Transverse colon (tissue), 4 donors: ENCODE data around the gene KCNK7. TPM values are rescaled to one million over a fixed set of nuclear protein-coding genes. Genes with fewer than 3 reads are reported as not detected.

Experiments
- DNase-seq: peaks from one replicate; pipeline ENCODE4 v3.0.0-alpha.2; 2019
- H3K27ac ChIP-seq, 4 donors: fragments of 200-600 bp; sonication (generic); 2 replicates each; pipeline ENCODE4 v1.5.1; 2016 to 2018; ENCODE audit warnings: inconsistent platforms in 4 of 4
- H3K27me3 ChIP-seq: fragments of 200-600 bp; sonication (generic); 2 replicates; pipeline ENCODE4 v1.5.1; 2017; ENCODE audit warnings: inconsistent platforms
- H3K36me3 ChIP-seq, 4 donors: fragments of 200-600 bp; sonication (generic); 2 replicates each; pipeline ENCODE4 v1.5.1; 2017 to 2019; ENCODE audit warnings: inconsistent platforms in 4 of 4
- H3K4me1 ChIP-seq, 4 donors: fragments of 200-600 bp; sonication (generic); 2 replicates each; pipeline ENCODE4 v1.5.1; 2017 to 2020; ENCODE audit warnings: inconsistent platforms in 4 of 4
- H3K4me3 ChIP-seq, 4 donors: fragments of 200-600 bp; sonication (generic); 1 replicate in 1 of 4; 2 replicates in 3 of 4; pipeline versions ENCODE4 v1.5.1 to v1.6.1; 2017 to 2019; ENCODE audit warnings: inconsistent platforms in 4 of 4
- H3K9me3 ChIP-seq, 2 donors: fragments of 200-600 bp; sonication (generic); 2 replicates each; pipeline ENCODE4 v1.5.1; 2017 to 2019; ENCODE audit warnings: inconsistent platforms in 2 of 2
- CTCF ChIP-seq, 5 experiments: fragments of 200-600 bp in 3 of 5; fragments of 450-650 bp in 2 of 5; sonication (generic) in 3 of 5; IDR thresholded peaks; 1 replicate in 2 of 5; 2 replicates in 3 of 5; pipeline ENCODE4 v1.5.1; 2016 to 2017; ENCODE audit warnings: antibody characterized with exemption in 5 of 5, inconsistent platforms in 3 of 5, mild to moderate bottlenecking in 2 of 5, moderate library complexity in 1 of 5
- EP300 ChIP-seq: sonication (generic); formaldehyde crosslinking; IDR thresholded peaks from one replicate; pipeline ENCODE4 v1.6.1; 2017; ENCODE audit warnings: antibody characterized with exemption, low read depth
- POLR2A ChIP-seq: fragments of 450-650 bp; IDR thresholded peaks from one replicate; pipeline ENCODE4 v1.6.1; 2016; ENCODE audit warnings: antibody characterized with exemption, mild to moderate bottlenecking, moderate library complexity
- POLR2AphosphoS5 ChIP-seq, 3 donors: sonication (generic); formaldehyde crosslinking; IDR thresholded peaks; one replicate each; pipeline ENCODE4 v1.6.1; 2016; ENCODE audit warnings: antibody characterized with exemption in 3 of 3
- WGBS, 2 donors: methylation state at CpG; one replicate each; pipeline ENCODE4 v1.1.5; 2018; ENCODE audit warnings: low coverage in 1 of 2; 5-methylcytosine and 5-hydroxymethylcytosine counted together
- in situ Hi-C, 4 donors: fragments of 200-750 bp; cut with MboI; loops; one replicate each; pipeline versions ENCODE4 v1.15.0 to v1.15.1; 2017; ENCODE audit warnings: low sequenced_read_pairs in 3 of 4, low pct_ligation_motif_present in 1 of 4, low pct_unique_long_range_greater_than_20kb in 1 of 4
- intact Hi-C: fragments of 100-400 bp; cut with DNase I; formaldehyde crosslinking; loops from one replicate; pipeline ENCODE4 v1.15.1; 2023; ENCODE audit warnings: low total_unique reads
- total RNA-seq, 4 donors: library from RNA; depleted of rRNA; stranded (reverse); fragments of >200 nt; gene quantifications; one replicate each; pipeline ENCODE4 v1.1.0, GENCODE V29; 2016

The KCNK7 gene
- total RNA-seq, 4 donors from 2014 or later = 0.27 to 1.6 TPM; not detected in 2

GRCh38 chr11:65551572-65552387 lies 43.8 kb downstream of the KCNK7 start:
- peak overlapping the region; percentile 76 to 83 (median 80) for H3K27ac ChIP-seq
- H3K4me1 ChIP-seq = peaks cover 7 to 55% (median 35%) of the 10 kb centered on the region in 4 donors
- WGBS, 2 donors = 43% methylated on average over 17 of the region's 17 CpGs; no CpG with 5 or more reads in 1 of the 2 donors
- peak overlapping the region in 2 of 4 donors; percentile 5 to 13 for H3K4me3 ChIP-seq
- TF ChIP-seq CTCF (IDR thresholded peaks at IDR 0.05) = peak; percentile 40 to 82 (median 59)
- peak; percentile 58 for TF ChIP-seq POLR2A
- no peak for TF ChIP-seq EP300
- TF ChIP-seq POLR2AphosphoS5 (IDR thresholded peaks at IDR 0.05) = peak; percentile 66 to 94 (median 90)
- H3K36me3 ChIP-seq = no peaks in the 10 kb centered on the region
- H3K9me3 ChIP-seq = no peaks in the 10 kb centered on the region
- intact Hi-C loops (no loop called here), in situ Hi-C loops (no loop called here)
- DNase-seq = peak; percentile 90
- no peaks in the 10 kb centered on the region for H3K27me3 ChIP-seq

- TF ChIP-seq POLR2A = no peak
- no peak for TF ChIP-seq CTCF (IDR thresholded peaks at IDR 0.05)
- TF ChIP-seq POLR2AphosphoS5 (IDR thresholded peaks at IDR 0.05) = no peak
- TF ChIP-seq EP300 = no peak
- in situ Hi-C loops (no loop called here), intact Hi-C loops (no loop called here)
- H3K27ac ChIP-seq = no peak overlapping the region
- H3K36me3 ChIP-seq = no peaks in the 10 kb centered on the region
- H3K4me3 ChIP-seq = no peak overlapping the region
- 91 to 94% methylated on average over 2 to 3 of the region's 3 CpGs for WGBS, 2 donors
- no peaks in the 10 kb centered on the region for H3K27me3 ChIP-seq
- no peak for DNase-seq
- H3K4me1 ChIP-seq = peaks cover 0 to 40% (median 24%) of the 10 kb centered on the region in 4 donors
- no peaks in the 10 kb centered on the region for H3K9me3 ChIP-seq
These were observed 46.5 kb downstream of the KCNK7 start for GRCh38 chr11:65549096-65549495.

GRCh38 chr11:65548395-65548794 lies 47.2 kb downstream of the KCNK7 start:
- intact Hi-C loops (no loop called here), in situ Hi-C loops (no loop called here)
- H3K36me3 ChIP-seq = no peaks in the 10 kb centered on the region
- no peak overlapping the region for H3K4me3 ChIP-seq
- WGBS, 2 donors = 85 to 100% methylated on average over 1 to 3 of the region's 3 CpGs
- H3K9me3 ChIP-seq = no peaks in the 10 kb centered on the region
- H3K27ac ChIP-seq = no peak overlapping the region
- DNase-seq = no peak
- H3K4me1 ChIP-seq = peaks cover 0 to 33% (median 20%) of the 10 kb centered on the region in 4 donors
- no peaks in the 10 kb centered on the region for H3K27me3 ChIP-seq
- TF ChIP-seq EP300 = no peak
- no peak for TF ChIP-seq POLR2AphosphoS5 (IDR thresholded peaks at IDR 0.05)
- TF ChIP-seq POLR2A = no peak
- no peak for TF ChIP-seq CTCF (IDR thresholded peaks at IDR 0.05)

GRCh38 chr11:65547446-65548125 lies 48.0 kb downstream of the KCNK7 start:
- TF ChIP-seq EP300 (no peak), CTCF (IDR thresholded peaks at IDR 0.05) (no peak), POLR2AphosphoS5 (IDR thresholded peaks at IDR 0.05) (no peak), POLR2A (no peak)
- no peaks in the 10 kb centered on the region for H3K27me3 ChIP-seq
- no peaks in the 10 kb centered on the region for H3K9me3 ChIP-seq
- H3K4me3 ChIP-seq = no peak overlapping the region
- H3K36me3 ChIP-seq = no peaks in the 10 kb centered on the region
- H3K4me1 ChIP-seq = peaks cover 0 to 30% (median 20%) of the 10 kb centered on the region in 4 donors
- peak overlapping the region in 1 of 4 donors; percentile 83 for H3K27ac ChIP-seq
- intact Hi-C loops (no loop called here), in situ Hi-C loops (no loop called here)
- no peak for DNase-seq
- WGBS, 2 donors = 78% methylated on average over 39 of the region's 52 CpGs; no CpG with 5 or more reads in 1 of the 2 donors
